SK-N-SH (cell line): ENCODE results near the gene KIF16B.

ENCODE experiments used
- EZH2phosphoT487 ChIP-seq: fragments of 200-600 bp; sonication (generic); IDR thresholded peaks from 2 replicates; pipeline ENCODE4 v1.6.1; 2017; ENCODE audit warnings: low read depth, mixed run types, mild to moderate bottlenecking, antibody characterized with exemption, moderate library complexity, borderline replicate concordance
- FOXM1 ChIP-seq: IDR thresholded peaks from 2 replicates; pipeline ENCODE4 v1.4.0; 2012; ENCODE audit warnings: low read depth, mild to moderate bottlenecking
- GABPA ChIP-seq: IDR thresholded peaks from 2 replicates; pipeline ENCODE4 v1.4.0; 2012; ENCODE audit warnings: low read depth, mild to moderate bottlenecking
- JUND ChIP-seq: IDR thresholded peaks from 2 replicates; pipeline ENCODE4 v1.4.0; 2012
- NFIC ChIP-seq: IDR thresholded peaks from 2 replicates; pipeline ENCODE4 v1.4.0; 2012; ENCODE audit warnings: borderline replicate concordance
- POLR2AphosphoS5 ChIP-seq: IDR thresholded peaks from 2 replicates; pipeline ENCODE4 v1.6.1; 2012; ENCODE audit warnings: low read depth, low read length
- RXRA ChIP-seq: IDR thresholded peaks from 2 replicates; pipeline ENCODE4 v1.4.0; 2012; ENCODE audit warnings: low read depth, mild to moderate bottlenecking, borderline replicate concordance
- SMC3 ChIP-seq: IDR thresholded peaks from 2 replicates; pipeline ENCODE4 v1.6.1; 2012; ENCODE audit warnings: low read depth, low read length, improper control_type of control experiment
- TF ChIP-seq, protein P1 (sequence below): IDR thresholded peaks from 2 replicates; pipeline ENCODE4 v1.6.1; 2012; ENCODE audit warnings: mild to moderate bottlenecking, low read depth, low read length, moderate library complexity
- TF ChIP-seq, protein P2 (sequence below): fragments of 200-600 bp; sonication (generic); IDR thresholded peaks from 2 replicates; pipeline ENCODE4 v1.6.1; 2017; ENCODE audit warnings: antibody characterized with exemption, mild to moderate bottlenecking, moderate library complexity

DNA sequence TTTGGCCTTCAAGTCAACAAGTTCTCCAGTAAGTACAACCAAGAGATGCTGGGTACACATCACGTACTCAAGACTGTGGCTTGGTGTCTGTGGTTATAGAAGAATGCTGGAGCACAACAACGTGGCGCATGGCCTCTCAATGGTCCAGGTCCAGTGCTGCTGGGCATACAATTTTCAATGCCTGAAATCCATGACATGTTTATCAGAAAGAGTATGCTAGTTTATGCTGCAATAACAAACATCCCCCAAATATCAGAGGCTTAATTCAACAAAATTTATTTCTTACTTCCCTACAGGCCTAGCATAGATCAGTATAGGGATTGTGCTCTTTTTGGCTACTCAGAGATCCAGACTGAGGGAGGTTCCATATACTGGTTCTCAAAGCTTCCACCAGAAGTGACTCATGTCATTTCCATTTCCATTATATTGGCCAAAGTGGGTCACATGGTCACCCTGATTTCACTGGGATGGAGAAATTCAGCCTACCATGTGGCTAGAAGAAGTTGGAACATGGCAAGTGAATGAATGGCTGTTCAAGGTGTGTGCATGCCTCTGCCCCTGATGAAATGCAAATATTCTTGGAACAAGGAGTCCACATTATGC, 33.3 kb upstream of the KIF16B start:
- no peak for TF ChIP-seq FOXM1
- TF ChIP-seq SMC3 = no peak
- TF ChIP-seq NFIC = no peak
- no peak for TF ChIP-seq RXRA
- TF ChIP-seq, protein P1, sequence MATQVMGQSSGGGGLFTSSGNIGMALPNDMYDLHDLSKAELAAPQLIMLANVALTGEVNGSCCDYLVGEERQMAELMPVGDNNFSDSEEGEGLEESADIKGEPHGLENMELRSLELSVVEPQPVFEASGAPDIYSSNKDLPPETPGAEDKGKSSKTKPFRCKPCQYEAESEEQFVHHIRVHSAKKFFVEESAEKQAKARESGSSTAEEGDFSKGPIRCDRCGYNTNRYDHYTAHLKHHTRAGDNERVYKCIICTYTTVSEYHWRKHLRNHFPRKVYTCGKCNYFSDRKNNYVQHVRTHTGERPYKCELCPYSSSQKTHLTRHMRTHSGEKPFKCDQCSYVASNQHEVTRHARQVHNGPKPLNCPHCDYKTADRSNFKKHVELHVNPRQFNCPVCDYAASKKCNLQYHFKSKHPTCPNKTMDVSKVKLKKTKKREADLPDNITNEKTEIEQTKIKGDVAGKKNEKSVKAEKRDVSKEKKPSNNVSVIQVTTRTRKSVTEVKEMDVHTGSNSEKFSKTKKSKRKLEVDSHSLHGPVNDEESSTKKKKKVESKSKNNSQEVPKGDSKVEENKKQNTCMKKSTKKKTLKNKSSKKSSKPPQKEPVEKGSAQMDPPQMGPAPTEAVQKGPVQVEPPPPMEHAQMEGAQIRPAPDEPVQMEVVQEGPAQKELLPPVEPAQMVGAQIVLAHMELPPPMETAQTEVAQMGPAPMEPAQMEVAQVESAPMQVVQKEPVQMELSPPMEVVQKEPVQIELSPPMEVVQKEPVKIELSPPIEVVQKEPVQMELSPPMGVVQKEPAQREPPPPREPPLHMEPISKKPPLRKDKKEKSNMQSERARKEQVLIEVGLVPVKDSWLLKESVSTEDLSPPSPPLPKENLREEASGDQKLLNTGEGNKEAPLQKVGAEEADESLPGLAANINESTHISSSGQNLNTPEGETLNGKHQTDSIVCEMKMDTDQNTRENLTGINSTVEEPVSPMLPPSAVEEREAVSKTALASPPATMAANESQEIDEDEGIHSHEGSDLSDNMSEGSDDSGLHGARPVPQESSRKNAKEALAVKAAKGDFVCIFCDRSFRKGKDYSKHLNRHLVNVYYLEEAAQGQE = no peak
- TF ChIP-seq JUND = no peak
- TF ChIP-seq POLR2AphosphoS5 = no peak
- TF ChIP-seq, protein P2, sequence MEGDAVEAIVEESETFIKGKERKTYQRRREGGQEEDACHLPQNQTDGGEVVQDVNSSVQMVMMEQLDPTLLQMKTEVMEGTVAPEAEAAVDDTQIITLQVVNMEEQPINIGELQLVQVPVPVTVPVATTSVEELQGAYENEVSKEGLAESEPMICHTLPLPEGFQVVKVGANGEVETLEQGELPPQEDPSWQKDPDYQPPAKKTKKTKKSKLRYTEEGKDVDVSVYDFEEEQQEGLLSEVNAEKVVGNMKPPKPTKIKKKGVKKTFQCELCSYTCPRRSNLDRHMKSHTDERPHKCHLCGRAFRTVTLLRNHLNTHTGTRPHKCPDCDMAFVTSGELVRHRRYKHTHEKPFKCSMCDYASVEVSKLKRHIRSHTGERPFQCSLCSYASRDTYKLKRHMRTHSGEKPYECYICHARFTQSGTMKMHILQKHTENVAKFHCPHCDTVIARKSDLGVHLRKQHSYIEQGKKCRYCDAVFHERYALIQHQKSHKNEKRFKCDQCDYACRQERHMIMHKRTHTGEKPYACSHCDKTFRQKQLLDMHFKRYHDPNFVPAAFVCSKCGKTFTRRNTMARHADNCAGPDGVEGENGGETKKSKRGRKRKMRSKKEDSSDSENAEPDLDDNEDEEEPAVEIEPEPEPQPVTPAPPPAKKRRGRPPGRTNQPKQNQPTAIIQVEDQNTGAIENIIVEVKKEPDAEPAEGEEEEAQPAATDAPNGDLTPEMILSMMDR = no peak
- TF ChIP-seq GABPA = no peak
- TF ChIP-seq EZH2phosphoT487 = no peak
